Neural cell (in vitro differentiated cells): ENCODE measurements around the gene HOXA5. TPM values are rescaled to one million over a fixed set of nuclear protein-coding genes. Genes with fewer than 3 reads are reported as not detected.

Experiments
- H2AFZ ChIP-seq: fragments of 200-600, 300-800 bp; sonication (generic), shearing (Covaris generic); 2 replicates; pipeline ENCODE4 v1.6.0; 2014; ENCODE audit warnings: low read depth, mild to moderate bottlenecking, antibody characterized with exemption, low read length, moderate library complexity
- H3F3A ChIP-seq: fragments of 200-600 bp; shearing (Covaris generic); 2 replicates; pipeline ENCODE4 v1.6.1; 2016; ENCODE audit warnings: mild to moderate bottlenecking, moderate library complexity, mixed read lengths, antibody characterized with exemption, low read length; ENCODE audit not compliant: insufficient read depth, poor library complexity, severe bottlenecking
- H3K27ac ChIP-seq: fragments of 200-600, 300-800 bp; sonication (generic), shearing (Covaris generic); 2 replicates; pipeline ENCODE4 v1.5.1; 2014; ENCODE audit warnings: mild to moderate bottlenecking, low read length, moderate library complexity
- H3K27me3 ChIP-seq: fragments of 300-800, 200-600 bp; sonication (generic), shearing (Covaris generic); 2 replicates; pipeline ENCODE4 v1.6.0; 2014; ENCODE audit warnings: mild to moderate bottlenecking, low read depth, low read length, moderate library complexity; ENCODE audit not compliant: insufficient read depth
- H3K36me3 ChIP-seq: fragments of 300-800, 200-600 bp; sonication (generic), shearing (Covaris generic); 2 replicates; pipeline ENCODE4 v1.5.1; 2014; ENCODE audit warnings: mild to moderate bottlenecking, antibody characterized with exemption, low read length, moderate library complexity; ENCODE audit not compliant: insufficient read depth
- H3K4me2 ChIP-seq: fragments of 300-800, 200-600 bp; sonication (generic), shearing (Covaris generic); 2 replicates; pipeline ENCODE4 v1.6.0; 2014; ENCODE audit warnings: mild to moderate bottlenecking, low read length
- H3K4me3 ChIP-seq: fragments of 300-800, 200-600 bp; sonication (generic), shearing (Covaris generic); 2 replicates; pipeline ENCODE4 v1.5.1; 2014; ENCODE audit warnings: mild to moderate bottlenecking, low read length, moderate library complexity
- H3K79me2 ChIP-seq: fragments of 200-600 bp; shearing (Covaris generic); replicated peaks from 2 replicates; pipeline ENCODE4 v1.6.0; 2014; ENCODE audit warnings: mild to moderate bottlenecking, low read length, moderate library complexity; ENCODE audit not compliant: insufficient read depth
- H3K9ac ChIP-seq: fragments of 300-800, 200-600 bp; sonication (generic), shearing (Covaris generic); 2 replicates; pipeline ENCODE4 v1.6.1; 2016; ENCODE audit warnings: mild to moderate bottlenecking, low read length, mixed read lengths
- H3K9me2 ChIP-seq: fragments of 200-600 bp; shearing (Covaris generic); 2 replicates; pipeline ENCODE4 v1.6.1; 2016; ENCODE audit warnings: mild to moderate bottlenecking, low read length, mixed read lengths; ENCODE audit not compliant: insufficient read depth
- H3K9me3 ChIP-seq: fragments of 200-600, 300-800 bp; sonication (generic), shearing (Covaris generic); 2 replicates; pipeline ENCODE4 v1.6.1; 2016; ENCODE audit warnings: mild to moderate bottlenecking, mixed run types, low read length, moderate library complexity, mixed read lengths
- H4K20me1 ChIP-seq: fragments of 200-600 bp; shearing (Covaris generic); 2 replicates; pipeline ENCODE4 v1.6.1; 2016; ENCODE audit warnings: mild to moderate bottlenecking, mixed run types; ENCODE audit not compliant: insufficient read depth
- CTCF ChIP-seq: fragments of 450-650 bp; IDR thresholded peaks from 2 replicates; pipeline ENCODE4 v1.5.1; 2014; ENCODE audit warnings: antibody characterized with exemption, mild to moderate bottlenecking, moderate library complexity; ENCODE audit not compliant: poor library complexity, severe bottlenecking
- EP300 ChIP-seq: fragments of 450-650 bp; conservative IDR thresholded peaks from 2 replicates; pipeline ENCODE4 v1.6.1; 2014; ENCODE audit warnings: antibody characterized with exemption, mild to moderate bottlenecking, moderate library complexity; ENCODE audit not compliant: poor library complexity, severe bottlenecking
- EZH2 ChIP-seq: fragments of 200-600, 300-800 bp; shearing (Covaris generic), sonication (generic); IDR thresholded peaks from 2 replicates; pipeline ENCODE4 v1.6.1; 2014; ENCODE audit warnings: antibody characterized with exemption, low read length, borderline replicate concordance, mild to moderate bottlenecking; ENCODE audit not compliant: insufficient read depth, poor library complexity, severe bottlenecking
- MXI1 ChIP-seq: fragments of 450-650 bp; conservative IDR thresholded peaks from 2 replicates; pipeline ENCODE4 v1.6.1; 2014; ENCODE audit warnings: antibody characterized with exemption, mild to moderate bottlenecking; ENCODE audit not compliant: poor library complexity, severe bottlenecking
- POLR2AphosphoS5 ChIP-seq: IDR thresholded peaks from 2 replicates; pipeline ENCODE4 v1.6.1; 2012
- RAD21 ChIP-seq: fragments of 450-650 bp; conservative IDR thresholded peaks from 2 replicates; pipeline ENCODE4 v1.6.1; 2014; ENCODE audit warnings: antibody characterized with exemption, mild to moderate bottlenecking, moderate library complexity
- SMC3 ChIP-seq: fragments of 450-650 bp; conservative IDR thresholded peaks from 2 replicates; pipeline ENCODE4 v1.6.1; 2014; ENCODE audit warnings: antibody characterized with exemption, mild to moderate bottlenecking, moderate library complexity; ENCODE audit not compliant: poor library complexity
- TAF1 ChIP-seq: IDR thresholded peaks from 2 replicates; pipeline ENCODE4 v1.6.1; 2012; ENCODE audit warnings: low read depth
- polyA plus RNA-seq: library from polyadenylated mRNA; depleted of rRNA; stranded (reverse); fragments of >200 nt; gene quantifications from 2 replicates; pipeline ENCODE4 v1.2.3, GENCODE V29; 2014
- TF ChIP-seq, protein P1 (sequence below): IDR thresholded peaks from 2 replicates; pipeline ENCODE4 v1.6.1; 2012; ENCODE audit warnings: borderline replicate concordance

The HOXA5 gene
- polyA plus RNA-seq, 1 donor from 2014 or later = not detected

DNA sequence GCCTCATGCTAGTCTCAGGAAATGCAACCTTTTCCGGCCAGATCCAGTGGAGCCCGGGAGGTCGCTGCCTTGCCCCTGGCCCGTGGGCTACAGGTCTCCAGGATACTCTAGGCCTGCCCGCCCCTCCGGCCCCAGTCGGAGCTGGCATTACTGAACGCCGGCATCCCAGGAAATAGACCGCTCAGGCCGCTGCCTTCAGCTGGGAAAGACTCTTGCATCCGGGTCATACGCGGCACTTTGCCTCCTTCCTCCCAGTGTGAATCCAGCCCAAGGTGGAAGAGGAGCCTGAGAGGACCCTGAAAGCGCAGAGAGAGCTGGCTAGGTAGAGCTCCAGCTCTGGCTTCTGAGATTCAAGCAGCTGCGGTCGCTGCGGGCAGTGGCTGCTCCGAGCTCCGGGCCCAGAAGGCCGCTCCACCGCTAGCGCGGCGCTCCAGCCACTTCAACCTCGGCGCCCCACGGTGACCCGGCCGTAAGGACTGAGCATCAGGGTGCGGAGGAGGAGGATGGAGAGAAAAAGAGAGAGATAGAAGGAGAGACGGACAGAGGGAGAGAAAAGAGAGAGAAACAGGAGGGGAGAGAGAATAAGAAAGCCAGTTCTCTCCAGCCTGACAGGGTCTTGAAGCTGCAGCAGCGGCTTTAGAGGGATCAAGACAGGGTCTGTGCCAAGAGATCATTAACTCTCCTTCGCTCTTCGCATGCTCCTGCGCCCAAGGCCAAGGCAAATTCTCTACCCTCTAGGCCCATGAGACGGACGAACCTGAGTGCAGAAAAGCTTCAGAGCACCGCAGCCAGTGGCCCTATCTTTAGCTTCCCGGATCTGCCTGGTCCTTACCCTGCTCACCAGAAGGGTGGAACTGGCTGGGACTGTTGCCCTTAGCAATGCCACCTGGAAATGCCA is 32.4 kb upstream of the HOXA5 start:
- Histone ChIP-seq H3K9me3 (peaks cover 15% of the 10 kb centered on the region), H3K27ac (no peak overlapping the region), H3K4me3 (no peak overlapping the region), H3F3A (no peaks in the 10 kb centered on the region), H3K4me2 (no peak overlapping the region), H3K79me2 (no peaks in the 10 kb centered on the region), H3K27me3 (peaks cover 100% of the 10 kb centered on the region), H4K20me1 (no peaks in the 10 kb centered on the region), H3K9me2 (no peaks in the 10 kb centered on the region), H2AFZ (no peak overlapping the region), H3K36me3 (no peaks in the 10 kb centered on the region), H3K9ac (no peak overlapping the region)
- TF ChIP-seq RAD21 = no peak
- no peak for TF ChIP-seq POLR2AphosphoS5
- TF ChIP-seq, protein P1, sequence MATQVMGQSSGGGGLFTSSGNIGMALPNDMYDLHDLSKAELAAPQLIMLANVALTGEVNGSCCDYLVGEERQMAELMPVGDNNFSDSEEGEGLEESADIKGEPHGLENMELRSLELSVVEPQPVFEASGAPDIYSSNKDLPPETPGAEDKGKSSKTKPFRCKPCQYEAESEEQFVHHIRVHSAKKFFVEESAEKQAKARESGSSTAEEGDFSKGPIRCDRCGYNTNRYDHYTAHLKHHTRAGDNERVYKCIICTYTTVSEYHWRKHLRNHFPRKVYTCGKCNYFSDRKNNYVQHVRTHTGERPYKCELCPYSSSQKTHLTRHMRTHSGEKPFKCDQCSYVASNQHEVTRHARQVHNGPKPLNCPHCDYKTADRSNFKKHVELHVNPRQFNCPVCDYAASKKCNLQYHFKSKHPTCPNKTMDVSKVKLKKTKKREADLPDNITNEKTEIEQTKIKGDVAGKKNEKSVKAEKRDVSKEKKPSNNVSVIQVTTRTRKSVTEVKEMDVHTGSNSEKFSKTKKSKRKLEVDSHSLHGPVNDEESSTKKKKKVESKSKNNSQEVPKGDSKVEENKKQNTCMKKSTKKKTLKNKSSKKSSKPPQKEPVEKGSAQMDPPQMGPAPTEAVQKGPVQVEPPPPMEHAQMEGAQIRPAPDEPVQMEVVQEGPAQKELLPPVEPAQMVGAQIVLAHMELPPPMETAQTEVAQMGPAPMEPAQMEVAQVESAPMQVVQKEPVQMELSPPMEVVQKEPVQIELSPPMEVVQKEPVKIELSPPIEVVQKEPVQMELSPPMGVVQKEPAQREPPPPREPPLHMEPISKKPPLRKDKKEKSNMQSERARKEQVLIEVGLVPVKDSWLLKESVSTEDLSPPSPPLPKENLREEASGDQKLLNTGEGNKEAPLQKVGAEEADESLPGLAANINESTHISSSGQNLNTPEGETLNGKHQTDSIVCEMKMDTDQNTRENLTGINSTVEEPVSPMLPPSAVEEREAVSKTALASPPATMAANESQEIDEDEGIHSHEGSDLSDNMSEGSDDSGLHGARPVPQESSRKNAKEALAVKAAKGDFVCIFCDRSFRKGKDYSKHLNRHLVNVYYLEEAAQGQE = no peak
- no peak for TF ChIP-seq EZH2
- TF ChIP-seq TAF1 = no peak
- TF ChIP-seq CTCF = no peak
- no peak for TF ChIP-seq EP300
- TF ChIP-seq MXI1 = no peak
- TF ChIP-seq SMC3 = no peak

DNA sequence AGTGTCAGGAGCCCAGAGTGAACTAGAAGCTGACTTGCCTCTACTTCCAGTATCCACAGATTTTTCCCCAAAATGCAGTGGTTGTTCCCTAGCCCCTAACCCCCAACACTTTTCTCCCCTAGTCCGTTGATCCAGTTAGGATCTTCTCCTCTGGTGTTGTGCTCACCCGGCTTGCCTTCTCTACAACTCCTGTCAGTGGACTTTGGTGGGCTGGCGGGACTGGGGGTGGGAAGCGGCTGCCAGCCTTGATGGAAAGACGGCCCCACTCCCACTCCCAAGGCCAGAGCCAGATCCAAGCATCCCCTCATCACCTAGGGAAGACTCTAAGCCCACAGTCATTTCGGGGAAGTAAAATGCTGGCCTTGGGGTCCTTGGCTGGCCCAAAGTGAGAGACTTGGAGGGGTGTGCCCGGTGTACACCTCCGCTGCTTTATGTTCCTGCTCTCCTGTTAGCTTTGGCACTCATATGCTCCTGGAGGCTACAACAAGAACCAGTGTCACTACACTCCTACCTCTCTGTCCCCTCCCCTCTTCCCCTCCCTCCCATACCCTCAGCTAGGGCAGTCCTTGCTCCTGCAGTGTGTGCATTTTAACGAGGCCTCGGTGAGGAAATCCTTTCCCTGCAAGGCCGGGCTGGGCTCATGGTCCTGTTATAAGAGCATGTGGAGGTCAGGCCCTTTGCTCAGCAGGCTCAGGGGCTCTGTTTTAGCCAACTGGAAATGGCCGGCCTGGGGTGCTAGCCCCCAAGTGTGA is 31.6 kb upstream of the HOXA5 start:
- no peaks in the 10 kb centered on the region for H4K20me1 ChIP-seq

More for the DNA sequence above, 31.6 kb upstream of the HOXA5 start:
- H3K4me2 ChIP-seq = no peak overlapping the region
- H3F3A ChIP-seq = no peaks in the 10 kb centered on the region
- TF ChIP-seq RAD21 (no peak), EZH2 (no peak), SMC3 (no peak), CTCF (no peak), POLR2AphosphoS5 (no peak), EP300 (no peak), TAF1 (no peak), MXI1 (no peak)
- TF ChIP-seq, protein P1 = no peak
- H3K9ac ChIP-seq = no peak overlapping the region
- no peaks in the 10 kb centered on the region for H3K79me2 ChIP-seq
- H3K9me2 ChIP-seq = no peaks in the 10 kb centered on the region
- peaks cover 100% of the 10 kb centered on the region for H3K27me3 ChIP-seq
- no peak overlapping the region for H3K4me3 ChIP-seq
- H3K9me3 ChIP-seq = peaks cover 15% of the 10 kb centered on the region
- no peaks in the 10 kb centered on the region for H3K36me3 ChIP-seq
- H2AFZ ChIP-seq = no peak overlapping the region
- no peak overlapping the region for H3K27ac ChIP-seq
